ENCODE results near the gene FLVCR1.
"Not testable (repeated sequence)": the region's sequence is repeated elsewhere in the genome, so short reads cannot be mapped to it uniquely, and the experiment has no call there.

Gene FLVCR1

GRCh38 chr1:212857992-212858460 lies at the start of gene FLVCR1:
TSS of gene FLVCR1 (plus strand) at chr1:212858275. CDS start at chr1:212858453, 178 bp downstream.
- DNase-seq (ENCODE audit: low read depth in 2 of 3, low spot score in 1 of 3) = peak; percentile 88 to 94 (median 92)

DNA sequence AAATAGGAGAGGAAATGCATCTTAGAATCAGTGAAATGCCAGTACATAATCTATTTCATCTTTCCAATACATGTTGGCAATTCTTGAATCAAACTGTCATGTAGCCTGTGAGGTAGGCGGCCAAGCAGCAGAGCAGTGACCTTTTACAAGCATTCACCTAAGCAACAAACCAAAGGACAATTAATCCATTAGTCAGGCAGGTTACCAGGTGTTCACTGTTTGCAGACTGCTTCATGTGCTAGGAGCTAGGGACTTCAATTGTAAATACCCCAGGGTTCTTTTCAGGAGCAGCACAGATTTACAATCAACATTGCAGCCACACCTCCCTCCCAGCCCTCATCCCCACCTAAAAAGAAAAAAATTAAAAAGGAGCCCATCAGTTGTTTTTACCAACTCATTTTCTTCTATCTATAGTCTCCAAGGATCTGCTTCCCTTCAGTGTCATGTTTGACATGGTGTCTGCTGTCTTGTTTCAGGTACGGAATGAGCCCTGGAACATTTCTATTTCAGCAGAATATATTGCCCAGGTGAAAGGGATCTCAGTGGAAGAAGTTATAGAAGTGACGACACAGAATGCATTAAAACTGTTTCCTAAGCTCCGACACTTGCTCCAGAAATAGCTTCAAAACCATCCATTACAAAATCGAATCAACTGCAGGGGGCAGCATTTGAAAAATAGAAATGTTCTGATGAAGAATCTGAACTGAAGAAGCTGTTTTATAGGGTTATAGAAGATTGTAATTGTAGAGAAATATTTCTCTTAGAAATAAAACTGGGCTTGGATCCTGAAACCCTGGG lies 43.3 kb upstream of the FLVCR1 start:
- DNase-seq (ENCODE audit: low read depth in 2 of 3, low spot score in 1 of 3) = peak in 1 of 3 donors; percentile 24

GRCh38 chr1:212816567-212817278 lies 41.4 kb upstream of the FLVCR1 start:
- no peak for DNase-seq (ENCODE audit: low read depth in 2 of 3, low spot score in 1 of 3)

DNA sequence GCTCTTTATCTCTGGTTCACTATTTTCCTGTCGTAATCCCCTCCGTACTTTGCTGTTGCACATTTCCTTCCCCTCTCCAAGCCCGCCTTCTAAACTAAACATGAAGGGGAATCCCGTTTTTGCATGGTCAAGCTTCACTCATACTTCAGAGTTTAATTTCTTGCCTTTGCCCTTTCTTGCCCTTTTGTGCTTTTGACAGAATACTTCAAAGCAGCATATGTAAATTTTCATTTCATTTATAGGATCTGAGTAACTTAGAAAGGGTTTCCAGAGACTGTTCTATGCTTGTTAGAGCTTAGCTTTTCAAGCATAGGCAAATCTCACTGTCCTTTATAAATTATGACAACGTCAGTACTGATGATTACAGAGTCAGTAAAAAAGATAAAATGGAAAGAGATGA lies 38.3 kb upstream of the FLVCR1 start:
- DNase-seq (ENCODE audit: low read depth in 2 of 3, low spot score in 1 of 3) = no peak

GRCh38 chr1:212820969-212821368 lies 37.1 kb upstream of the FLVCR1 start:
- no peak for DNase-seq (ENCODE audit: low read depth in 2 of 3, low spot score in 1 of 3)

- no peak for DNase-seq (ENCODE audit: low read depth in 2 of 3, low spot score in 1 of 3)
Observed at GRCh38 chr1:212822956-212823355, 35.1 kb upstream of the FLVCR1 start.

GRCh38 chr1:212824201-212824600 lies 33.9 kb upstream of the FLVCR1 start:
- DNase-seq (ENCODE audit: low read depth in 2 of 3, low spot score in 1 of 3) = no peak

DNA sequence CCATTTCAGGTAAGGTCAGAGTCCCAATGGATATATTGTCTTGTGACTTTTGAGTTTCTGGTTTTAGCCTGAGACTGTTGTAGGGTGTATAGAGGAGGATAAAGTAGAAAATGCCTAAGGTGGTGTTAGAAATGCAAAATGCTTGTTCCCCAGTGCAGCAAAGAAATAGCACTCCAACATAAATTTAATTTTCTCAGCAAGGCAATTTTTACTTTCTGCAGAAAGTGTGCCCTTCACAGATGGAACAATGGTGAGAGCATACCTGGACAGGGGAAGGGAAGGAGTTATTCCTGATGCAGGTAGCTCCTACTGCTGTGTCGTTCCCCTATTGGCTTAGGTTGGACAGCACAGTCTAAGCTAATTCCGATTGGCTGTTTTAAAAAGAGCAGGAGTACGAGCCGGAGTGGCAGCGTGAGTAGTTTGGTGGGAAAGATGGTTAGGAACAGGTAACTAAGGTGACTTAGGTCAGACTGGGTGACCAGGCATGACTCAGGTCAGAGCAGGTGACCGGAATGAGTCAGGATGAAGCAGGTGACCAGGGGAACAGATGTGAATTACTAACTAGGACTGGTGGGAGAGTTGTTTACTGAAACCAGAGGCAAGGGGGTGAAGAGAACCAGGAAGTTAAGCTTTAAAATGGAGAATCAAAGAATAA lies 32.1 kb upstream of the FLVCR1 start:
- no peak for DNase-seq (ENCODE audit: low read depth in 2 of 3, low spot score in 1 of 3)

DNA sequence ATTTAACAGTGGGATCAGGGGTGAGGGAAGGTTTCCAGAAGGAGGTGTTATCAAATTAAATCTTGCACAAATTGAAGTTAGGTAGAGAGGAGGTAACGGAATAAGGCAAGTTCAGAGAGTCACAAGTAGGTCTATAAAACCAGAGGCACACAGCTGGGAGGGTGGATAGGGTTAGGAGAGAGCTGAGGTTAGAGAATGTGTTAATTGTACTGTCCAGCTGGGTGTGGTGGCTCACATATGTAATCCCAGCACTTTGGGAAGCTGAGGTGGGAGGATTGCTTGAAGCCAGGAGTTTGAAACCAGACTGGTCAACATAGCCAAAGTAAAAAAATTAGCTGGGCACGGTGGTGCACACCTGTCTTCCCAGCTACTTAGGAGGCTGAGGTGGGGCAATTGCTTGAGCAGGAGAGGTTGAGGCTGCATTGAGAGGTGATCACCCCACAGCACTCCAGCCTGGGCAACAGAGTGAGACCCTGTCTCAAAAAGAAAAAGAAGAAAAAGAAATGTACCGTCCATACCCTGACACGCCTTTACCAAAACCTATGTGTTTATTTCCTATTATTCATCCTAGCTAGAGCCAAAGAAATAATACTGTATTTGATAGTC lies 30.8 kb upstream of the FLVCR1 start:
- DNase-seq (ENCODE audit: low read depth in 2 of 3, low spot score in 1 of 3) = no peak

DNA sequence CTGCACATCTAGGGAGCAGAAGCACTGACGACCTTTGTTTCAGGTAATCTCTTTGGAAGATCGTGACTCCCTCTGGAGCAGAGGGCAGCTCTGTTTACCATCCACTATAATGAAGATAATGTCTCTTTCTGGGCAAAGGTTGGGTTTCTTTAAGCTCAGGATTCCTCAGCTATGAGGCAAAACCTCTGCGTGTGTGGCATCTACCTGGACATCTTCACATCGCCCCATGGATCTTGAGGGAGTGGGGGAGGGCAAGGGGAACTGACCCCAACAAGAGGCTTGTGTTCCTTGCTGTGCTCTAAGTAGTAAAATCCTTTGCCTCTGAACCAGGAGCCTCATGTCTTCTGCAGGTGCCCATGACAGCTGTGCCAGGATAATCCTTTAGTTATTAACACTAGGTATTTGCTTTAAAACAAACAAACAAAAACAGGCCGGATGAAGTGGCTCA lies 30.2 kb upstream of the FLVCR1 start:
- no peak for DNase-seq (ENCODE audit: low read depth in 2 of 3, low spot score in 1 of 3)

DNA sequence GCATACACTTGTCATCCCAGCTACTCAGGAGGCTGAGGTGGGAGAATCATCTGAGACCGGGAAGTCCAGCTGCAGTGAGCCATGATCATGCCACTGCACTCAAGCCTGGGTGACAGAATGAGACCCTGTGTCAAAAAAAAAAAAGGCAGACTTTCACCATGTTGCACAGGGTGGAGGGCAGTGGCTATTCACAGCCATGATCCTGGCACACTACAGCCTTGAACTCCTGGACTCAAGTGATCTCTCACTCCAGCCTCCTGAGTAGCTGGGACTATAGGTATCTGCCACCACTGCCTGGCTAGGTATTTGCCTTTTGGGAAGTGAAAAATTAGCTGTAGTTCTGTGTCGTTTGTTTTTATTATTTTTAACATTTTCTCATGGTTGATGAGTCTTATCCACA lies 29.7 kb upstream of the FLVCR1 start:
- DNase-seq (ENCODE audit: low read depth in 2 of 3, low spot score in 1 of 3) = no peak

DNA sequence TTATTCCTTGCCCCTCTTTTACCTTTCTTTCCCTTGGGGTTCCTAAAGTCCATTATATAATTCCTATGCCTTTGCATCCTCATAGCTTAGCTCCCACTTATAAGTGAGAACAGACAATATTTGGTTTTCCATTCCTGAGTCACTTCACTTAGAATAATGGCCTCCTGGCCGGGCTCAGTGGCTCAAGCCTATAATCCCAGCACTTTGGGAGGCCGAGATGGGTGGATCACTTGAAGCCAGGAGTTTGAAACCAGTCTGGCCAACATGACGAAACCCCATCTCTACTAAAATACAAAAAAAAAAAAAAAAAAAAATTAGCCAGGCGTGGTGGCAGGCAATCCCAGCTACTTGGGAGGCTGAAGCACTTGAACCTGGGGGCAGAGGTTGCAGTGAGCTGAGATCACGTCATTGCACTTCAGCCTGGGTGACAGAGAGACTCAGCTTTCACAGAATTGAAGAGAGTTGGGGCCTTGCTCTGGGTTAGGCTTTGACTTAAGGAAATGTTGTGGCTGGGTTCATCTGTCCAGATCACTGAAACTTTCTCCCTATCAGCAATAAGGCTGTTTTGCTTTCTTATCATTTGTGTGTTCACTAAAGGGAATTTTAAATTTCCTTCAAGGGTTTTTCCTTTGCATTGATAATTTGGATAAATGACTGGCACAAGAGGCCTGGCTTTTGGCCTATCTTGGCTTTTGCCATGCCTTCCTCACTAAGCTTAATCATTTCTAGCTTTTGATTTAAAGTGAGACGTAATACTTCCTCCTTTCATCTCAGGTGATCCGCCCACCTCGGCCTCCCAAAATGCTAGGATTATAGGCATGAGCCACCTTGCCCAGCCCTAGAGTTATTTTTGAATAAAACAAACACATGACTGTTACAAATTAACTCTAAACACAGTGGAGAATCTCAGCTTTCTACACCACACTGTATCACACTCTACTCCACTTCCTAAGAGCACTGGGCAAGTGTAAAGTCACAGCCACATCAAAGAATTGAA lies 24.6 kb upstream of the FLVCR1 start:
- DNase-seq (ENCODE audit: low read depth in 2 of 3, low spot score in 1 of 3) = peak in 1 of 3 donors; percentile 2

- no peak for DNase-seq (ENCODE audit: low read depth in 2 of 3, low spot score in 1 of 3)
Observed at GRCh38 chr1:212838145-212838544, 19.9 kb upstream of the FLVCR1 start.

DNA sequence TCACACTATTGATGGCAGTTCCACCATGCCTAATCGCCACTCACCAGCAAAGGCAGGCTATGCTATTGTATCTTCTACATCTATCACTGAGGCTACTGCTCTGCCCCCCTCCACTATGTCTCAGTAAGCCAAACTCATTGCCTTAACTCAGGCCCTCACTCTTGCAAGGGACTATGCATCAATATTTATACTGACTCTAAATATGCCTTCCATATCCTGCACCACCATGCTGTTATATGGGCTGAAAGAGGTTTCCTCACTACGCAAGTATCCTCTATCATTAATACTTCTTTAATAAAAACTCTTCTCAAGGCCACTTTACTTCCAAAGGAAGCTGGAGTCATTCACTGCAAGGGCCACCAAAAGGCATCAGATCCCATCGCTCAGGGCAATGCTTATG lies 13.6 kb upstream of the FLVCR1 start:
- not testable (repeated sequence) for DNase-seq (ENCODE audit: low read depth in 2 of 3, low spot score in 1 of 3)

- no peak for DNase-seq (ENCODE audit: low read depth in 2 of 3, low spot score in 1 of 3)
Observed at GRCh38 chr1:212847549-212847948, 10.5 kb upstream of the FLVCR1 start, which contains the start of gene SPATA45. TSS of gene SPATA45 (minus strand) at chr1:212847649. CDS start at chr1:212836149, 11,500 bp downstream.

- no peak for DNase-seq (ENCODE audit: low read depth in 2 of 3, low spot score in 1 of 3)
Observed at GRCh38 chr1:212852105-212852688, 5.9 kb upstream of the FLVCR1 start.

DNA sequence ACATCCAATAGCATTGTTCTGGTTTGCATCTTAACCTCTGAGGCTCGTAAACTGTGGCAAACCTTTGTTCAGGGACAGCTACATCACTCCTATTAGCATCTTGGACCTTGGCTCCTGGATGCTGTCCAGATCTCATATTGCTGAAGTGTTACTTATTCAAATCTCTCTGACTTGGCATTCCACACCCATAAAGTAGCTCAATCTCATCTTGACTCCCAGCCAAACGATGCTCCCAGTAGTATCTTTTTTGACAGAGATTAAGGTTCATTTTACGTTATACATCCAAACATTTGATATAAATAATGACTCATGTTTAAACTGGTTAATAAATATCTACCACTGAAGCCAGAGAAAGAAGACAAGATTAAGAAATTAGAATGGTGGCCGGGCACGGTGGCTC lies 4.4 kb upstream of the FLVCR1 start:
- DNase-seq (ENCODE audit: low read depth in 2 of 3, low spot score in 1 of 3) = no peak

- no peak for DNase-seq (ENCODE audit: low read depth in 2 of 3, low spot score in 1 of 3)
Observed at GRCh38 chr1:212856755-212857154, 1.3 kb upstream of the FLVCR1 start.

DNA sequence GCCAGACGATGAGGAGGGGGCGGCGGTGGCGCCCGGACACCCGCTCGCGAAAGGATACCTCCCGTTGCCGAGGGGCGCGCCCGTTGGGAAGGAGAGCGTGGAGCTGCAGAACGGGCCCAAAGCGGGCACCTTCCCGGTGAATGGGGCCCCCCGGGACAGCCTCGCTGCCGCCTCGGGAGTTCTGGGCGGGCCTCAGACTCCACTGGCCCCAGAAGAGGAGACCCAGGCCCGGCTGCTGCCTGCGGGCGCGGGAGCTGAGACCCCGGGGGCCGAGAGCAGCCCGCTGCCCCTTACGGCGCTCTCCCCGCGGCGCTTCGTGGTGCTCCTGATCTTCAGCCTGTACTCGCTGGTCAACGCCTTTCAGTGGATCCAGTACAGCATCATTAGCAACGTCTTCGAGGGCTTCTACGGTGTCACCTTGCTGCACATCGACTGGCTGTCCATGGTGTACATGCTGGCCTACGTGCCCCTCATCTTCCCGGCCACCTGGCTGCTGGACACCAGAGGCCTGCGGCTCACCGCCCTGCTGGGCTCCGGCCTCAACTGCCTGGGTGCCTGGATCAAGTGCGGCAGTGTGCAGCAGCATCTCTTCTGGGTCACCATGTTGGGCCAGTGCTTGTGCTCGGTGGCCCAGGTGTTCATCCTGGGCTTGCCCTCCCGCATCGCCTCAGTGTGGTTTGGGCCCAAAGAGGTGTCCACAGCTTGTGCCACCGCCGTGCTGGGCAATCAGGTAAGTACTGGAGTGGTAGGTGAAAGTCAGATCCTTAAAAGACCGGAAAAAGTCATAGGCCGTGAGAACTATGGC lies 588 bp downstream of the FLVCR1 start:
- DNase-seq (ENCODE audit: low read depth in 2 of 3, low spot score in 1 of 3) = peak in 1 of 3 donors; percentile 5

All from stimulated activated CD4-positive, alpha-beta T cell treated with anti-CD3 and anti-CD28 coated beads, Interleukin-12 subunit alpha, Interleukin-12 subunit beta, amount 100 ng/mL, for 48 hours (primary cell).